Measurements from ENCODE around the gene FOXM1. TPM values are rescaled to one million over a fixed set of nuclear protein-coding genes. Genes with fewer than 3 reads are reported as not detected.

Gene FOXM1
- polyA plus RNA-seq, 1 donor from 2014 or later, result 0.31 TPM

- no peaks in the 10 kb centered on the region for H3K9me3 ChIP-seq (ENCODE audit: low read length)
- H4K20me1 ChIP-seq (ENCODE audit: insufficient read depth), result no peaks in the 10 kb centered on the region
- no peak for TF ChIP-seq POLR2AphosphoS5 (IDR thresholded peaks at IDR 0.05)
- no peak for TF ChIP-seq SMC3 (conservative IDR thresholded peaks at IDR 0.05; ENCODE audit: poor library complexity)
- TF ChIP-seq EZH2 (IDR thresholded peaks at IDR 0.05; ENCODE audit: borderline replicate concordance, insufficient read depth, low read length, poor library complexity, severe bottlenecking), result no peak
- no peak overlapping the region for H2AFZ ChIP-seq (ENCODE audit: low read depth, low read length)
- no peak overlapping the region for H3K4me3 ChIP-seq (ENCODE audit: low read length)
- no peaks in the 10 kb centered on the region for H3F3A ChIP-seq (ENCODE audit: insufficient read depth, low read length, poor library complexity, severe bottlenecking)
- no peaks in the 10 kb centered on the region for H3K9me2 ChIP-seq (ENCODE audit: insufficient read depth, low read length)
- no peak overlapping the region for H3K4me2 ChIP-seq (ENCODE audit: low read length)
- no peaks in the 10 kb centered on the region for H3K27me3 ChIP-seq (ENCODE audit: insufficient read depth, low read depth, low read length)
- H3K36me3 ChIP-seq (ENCODE audit: insufficient read depth, low read length), result no peaks in the 10 kb centered on the region
- H3K9ac ChIP-seq (ENCODE audit: low read length), result no peak overlapping the region
- no peak overlapping the region for H3K27ac ChIP-seq (ENCODE audit: low read length)
- no peaks in the 10 kb centered on the region for H3K79me2 ChIP-seq (replicated peaks; ENCODE audit: insufficient read depth, low read length)
These were observed 40.4 kb downstream of the FOXM1 start for GRCh38 chr12:2836574-2836973.

GRCh38 chr12:2835691-2836403 is 41.1 kb downstream of the FOXM1 start:
- Histone ChIP-seq H3K79me2 (replicated peaks; ENCODE audit: insufficient read depth, low read length) (no peaks in the 10 kb centered on the region), H3K27ac (ENCODE audit: low read length) (no peak overlapping the region), H3K9me2 (ENCODE audit: insufficient read depth, low read length) (no peaks in the 10 kb centered on the region), H4K20me1 (ENCODE audit: insufficient read depth) (no peaks in the 10 kb centered on the region), H2AFZ (ENCODE audit: low read depth, low read length) (no peak overlapping the region), H3K36me3 (ENCODE audit: insufficient read depth, low read length) (no peaks in the 10 kb centered on the region), H3K9me3 (ENCODE audit: low read length) (no peaks in the 10 kb centered on the region), H3K9ac (ENCODE audit: low read length) (no peak overlapping the region), H3K4me2 (ENCODE audit: low read length) (no peak overlapping the region), H3K27me3 (ENCODE audit: insufficient read depth, low read depth, low read length) (no peaks in the 10 kb centered on the region), H3K4me3 (ENCODE audit: low read length) (no peak overlapping the region), H3F3A (ENCODE audit: insufficient read depth, low read length, poor library complexity, severe bottlenecking) (no peaks in the 10 kb centered on the region)
- TF ChIP-seq CTCF (IDR thresholded peaks at IDR 0.05; ENCODE audit: poor library complexity, severe bottlenecking), result no peak
- no peak for TF ChIP-seq SMC3 (conservative IDR thresholded peaks at IDR 0.05; ENCODE audit: poor library complexity)
- TF ChIP-seq, protein P1, sequence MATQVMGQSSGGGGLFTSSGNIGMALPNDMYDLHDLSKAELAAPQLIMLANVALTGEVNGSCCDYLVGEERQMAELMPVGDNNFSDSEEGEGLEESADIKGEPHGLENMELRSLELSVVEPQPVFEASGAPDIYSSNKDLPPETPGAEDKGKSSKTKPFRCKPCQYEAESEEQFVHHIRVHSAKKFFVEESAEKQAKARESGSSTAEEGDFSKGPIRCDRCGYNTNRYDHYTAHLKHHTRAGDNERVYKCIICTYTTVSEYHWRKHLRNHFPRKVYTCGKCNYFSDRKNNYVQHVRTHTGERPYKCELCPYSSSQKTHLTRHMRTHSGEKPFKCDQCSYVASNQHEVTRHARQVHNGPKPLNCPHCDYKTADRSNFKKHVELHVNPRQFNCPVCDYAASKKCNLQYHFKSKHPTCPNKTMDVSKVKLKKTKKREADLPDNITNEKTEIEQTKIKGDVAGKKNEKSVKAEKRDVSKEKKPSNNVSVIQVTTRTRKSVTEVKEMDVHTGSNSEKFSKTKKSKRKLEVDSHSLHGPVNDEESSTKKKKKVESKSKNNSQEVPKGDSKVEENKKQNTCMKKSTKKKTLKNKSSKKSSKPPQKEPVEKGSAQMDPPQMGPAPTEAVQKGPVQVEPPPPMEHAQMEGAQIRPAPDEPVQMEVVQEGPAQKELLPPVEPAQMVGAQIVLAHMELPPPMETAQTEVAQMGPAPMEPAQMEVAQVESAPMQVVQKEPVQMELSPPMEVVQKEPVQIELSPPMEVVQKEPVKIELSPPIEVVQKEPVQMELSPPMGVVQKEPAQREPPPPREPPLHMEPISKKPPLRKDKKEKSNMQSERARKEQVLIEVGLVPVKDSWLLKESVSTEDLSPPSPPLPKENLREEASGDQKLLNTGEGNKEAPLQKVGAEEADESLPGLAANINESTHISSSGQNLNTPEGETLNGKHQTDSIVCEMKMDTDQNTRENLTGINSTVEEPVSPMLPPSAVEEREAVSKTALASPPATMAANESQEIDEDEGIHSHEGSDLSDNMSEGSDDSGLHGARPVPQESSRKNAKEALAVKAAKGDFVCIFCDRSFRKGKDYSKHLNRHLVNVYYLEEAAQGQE (IDR thresholded peaks at IDR 0.05; ENCODE audit: borderline replicate concordance), result no peak
- no peak for TF ChIP-seq EZH2 (IDR thresholded peaks at IDR 0.05; ENCODE audit: borderline replicate concordance, insufficient read depth, low read length, poor library complexity, severe bottlenecking)
- no peak for TF ChIP-seq EP300 (conservative IDR thresholded peaks at IDR 0.05; ENCODE audit: poor library complexity, severe bottlenecking)
- no peak for TF ChIP-seq MXI1 (conservative IDR thresholded peaks at IDR 0.05; ENCODE audit: poor library complexity, severe bottlenecking)
- no peak for TF ChIP-seq TAF1 (IDR thresholded peaks at IDR 0.05; ENCODE audit: low read depth)
- TF ChIP-seq POLR2AphosphoS5 (IDR thresholded peaks at IDR 0.05), result no peak
- TF ChIP-seq RAD21 (conservative IDR thresholded peaks at IDR 0.05), result no peak

Measured in neural cell (in vitro differentiated cells).